Liver (tissue), 3 donors: Measurements from ENCODE around the gene BLOC1S2.

Experiments used
- FOXA1 ChIP-seq: IDR thresholded peaks from 2 replicates; pipeline ENCODE4 v1.6.1; 2016; ENCODE audit warnings: antibody characterized with exemption
- GABPA ChIP-seq, 2 donors: IDR thresholded peaks in 1 of 2; conservative IDR thresholded peaks in 1 of 2; 2 replicates each; pipeline ENCODE4 v1.6.1; 2016; ENCODE audit warnings: antibody characterized with exemption in 2 of 2, mild to moderate bottlenecking in 1 of 2, moderate library complexity in 1 of 2
- HNF4G ChIP-seq: IDR thresholded peaks from 2 replicates; pipeline ENCODE4 v1.6.1; 2016; ENCODE audit warnings: antibody characterized with exemption
- JUND ChIP-seq, 2 donors: IDR thresholded peaks; 2 replicates each; pipeline ENCODE4 v1.6.1; 2016; ENCODE audit warnings: antibody characterized with exemption in 2 of 2
- RAD21 ChIP-seq, 2 donors: IDR thresholded peaks; 2 replicates each; pipeline ENCODE4 v1.6.1; 2016; ENCODE audit warnings: antibody characterized with exemption in 2 of 2, mild to moderate bottlenecking in 2 of 2
- SP1 ChIP-seq: IDR thresholded peaks from 2 replicates; pipeline ENCODE4 v1.6.1; 2018; ENCODE audit warnings: antibody characterized with exemption, mild to moderate bottlenecking
- TF ChIP-seq, protein P1 (sequence below): fragments of 150-350 bp; IDR thresholded peaks from 2 replicates; pipeline ENCODE4 v1.5.1; 2017; ENCODE audit warnings: improper control_type of control experiment, low read depth, low read length; ENCODE audit not compliant: missing input control
- TF ChIP-seq, protein P2 (sequence below): IDR thresholded peaks from 2 replicates; pipeline ENCODE4 v1.6.1; 2016; ENCODE audit warnings: antibody characterized with exemption
- TF ChIP-seq, protein P3 (sequence below): IDR thresholded peaks from 2 replicates; pipeline ENCODE4 v1.6.1; 2016; ENCODE audit warnings: antibody characterized with exemption, mild to moderate bottlenecking
- TF ChIP-seq, protein P4 (sequence below): IDR thresholded peaks from 2 replicates; pipeline ENCODE4 v1.6.1; 2016; ENCODE audit warnings: antibody characterized with exemption
- TF ChIP-seq, protein P5 (sequence below): IDR thresholded peaks from 2 replicates; pipeline ENCODE4 v1.6.1; 2016; ENCODE audit warnings: antibody characterized with exemption
- donor health status: healthy.
- donor health status: healthy.

DNA sequence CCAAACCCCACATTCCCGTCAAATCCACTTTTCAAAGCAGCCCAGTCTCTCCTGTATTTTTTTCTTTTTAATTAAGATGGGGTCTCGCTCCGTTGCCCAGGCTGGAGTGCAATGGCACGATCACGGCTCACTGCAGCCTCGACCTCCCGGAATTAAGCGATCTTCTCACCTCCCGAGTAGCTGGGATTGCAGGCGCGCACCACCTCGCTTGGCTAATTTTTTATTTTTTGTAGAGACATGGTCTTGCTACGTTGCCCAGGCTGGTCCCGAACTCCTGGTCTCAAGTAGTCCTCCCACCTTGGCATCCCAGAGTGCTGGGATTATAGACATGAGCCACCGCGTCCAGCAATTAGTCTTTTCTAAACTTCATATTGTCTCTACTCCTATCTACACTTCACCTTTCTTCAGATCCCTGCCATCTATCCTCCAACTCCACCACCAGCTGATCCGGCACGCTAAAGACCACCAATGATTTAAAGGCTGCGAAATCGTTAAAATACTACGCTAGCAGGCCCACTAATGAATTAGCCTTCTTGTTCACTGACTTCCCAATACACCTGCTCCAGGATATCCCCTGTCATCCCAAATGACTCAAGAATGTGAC, 56.6 kb downstream of the BLOC1S2 start:
- TF ChIP-seq RAD21 (IDR thresholded peaks at IDR 0.05) (no peak), GABPA (IDR thresholded peaks at IDR 0.05 in 1 of 2, conservative IDR thresholded peaks at IDR 0.05 in 1 of 2) (no peak), JUND (IDR thresholded peaks at IDR 0.05) (no peak), SP1 (no peak), FOXA1 (no peak), HNF4G (no peak)
- TF ChIP-seq, protein P1, sequence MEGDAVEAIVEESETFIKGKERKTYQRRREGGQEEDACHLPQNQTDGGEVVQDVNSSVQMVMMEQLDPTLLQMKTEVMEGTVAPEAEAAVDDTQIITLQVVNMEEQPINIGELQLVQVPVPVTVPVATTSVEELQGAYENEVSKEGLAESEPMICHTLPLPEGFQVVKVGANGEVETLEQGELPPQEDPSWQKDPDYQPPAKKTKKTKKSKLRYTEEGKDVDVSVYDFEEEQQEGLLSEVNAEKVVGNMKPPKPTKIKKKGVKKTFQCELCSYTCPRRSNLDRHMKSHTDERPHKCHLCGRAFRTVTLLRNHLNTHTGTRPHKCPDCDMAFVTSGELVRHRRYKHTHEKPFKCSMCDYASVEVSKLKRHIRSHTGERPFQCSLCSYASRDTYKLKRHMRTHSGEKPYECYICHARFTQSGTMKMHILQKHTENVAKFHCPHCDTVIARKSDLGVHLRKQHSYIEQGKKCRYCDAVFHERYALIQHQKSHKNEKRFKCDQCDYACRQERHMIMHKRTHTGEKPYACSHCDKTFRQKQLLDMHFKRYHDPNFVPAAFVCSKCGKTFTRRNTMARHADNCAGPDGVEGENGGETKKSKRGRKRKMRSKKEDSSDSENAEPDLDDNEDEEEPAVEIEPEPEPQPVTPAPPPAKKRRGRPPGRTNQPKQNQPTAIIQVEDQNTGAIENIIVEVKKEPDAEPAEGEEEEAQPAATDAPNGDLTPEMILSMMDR: no peak
- TF ChIP-seq, protein P2, sequence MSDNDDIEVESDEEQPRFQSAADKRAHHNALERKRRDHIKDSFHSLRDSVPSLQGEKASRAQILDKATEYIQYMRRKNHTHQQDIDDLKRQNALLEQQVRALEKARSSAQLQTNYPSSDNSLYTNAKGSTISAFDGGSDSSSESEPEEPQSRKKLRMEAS: no peak
- TF ChIP-seq, protein P3, sequence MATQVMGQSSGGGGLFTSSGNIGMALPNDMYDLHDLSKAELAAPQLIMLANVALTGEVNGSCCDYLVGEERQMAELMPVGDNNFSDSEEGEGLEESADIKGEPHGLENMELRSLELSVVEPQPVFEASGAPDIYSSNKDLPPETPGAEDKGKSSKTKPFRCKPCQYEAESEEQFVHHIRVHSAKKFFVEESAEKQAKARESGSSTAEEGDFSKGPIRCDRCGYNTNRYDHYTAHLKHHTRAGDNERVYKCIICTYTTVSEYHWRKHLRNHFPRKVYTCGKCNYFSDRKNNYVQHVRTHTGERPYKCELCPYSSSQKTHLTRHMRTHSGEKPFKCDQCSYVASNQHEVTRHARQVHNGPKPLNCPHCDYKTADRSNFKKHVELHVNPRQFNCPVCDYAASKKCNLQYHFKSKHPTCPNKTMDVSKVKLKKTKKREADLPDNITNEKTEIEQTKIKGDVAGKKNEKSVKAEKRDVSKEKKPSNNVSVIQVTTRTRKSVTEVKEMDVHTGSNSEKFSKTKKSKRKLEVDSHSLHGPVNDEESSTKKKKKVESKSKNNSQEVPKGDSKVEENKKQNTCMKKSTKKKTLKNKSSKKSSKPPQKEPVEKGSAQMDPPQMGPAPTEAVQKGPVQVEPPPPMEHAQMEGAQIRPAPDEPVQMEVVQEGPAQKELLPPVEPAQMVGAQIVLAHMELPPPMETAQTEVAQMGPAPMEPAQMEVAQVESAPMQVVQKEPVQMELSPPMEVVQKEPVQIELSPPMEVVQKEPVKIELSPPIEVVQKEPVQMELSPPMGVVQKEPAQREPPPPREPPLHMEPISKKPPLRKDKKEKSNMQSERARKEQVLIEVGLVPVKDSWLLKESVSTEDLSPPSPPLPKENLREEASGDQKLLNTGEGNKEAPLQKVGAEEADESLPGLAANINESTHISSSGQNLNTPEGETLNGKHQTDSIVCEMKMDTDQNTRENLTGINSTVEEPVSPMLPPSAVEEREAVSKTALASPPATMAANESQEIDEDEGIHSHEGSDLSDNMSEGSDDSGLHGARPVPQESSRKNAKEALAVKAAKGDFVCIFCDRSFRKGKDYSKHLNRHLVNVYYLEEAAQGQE: no peak
- TF ChIP-seq, protein P4, sequence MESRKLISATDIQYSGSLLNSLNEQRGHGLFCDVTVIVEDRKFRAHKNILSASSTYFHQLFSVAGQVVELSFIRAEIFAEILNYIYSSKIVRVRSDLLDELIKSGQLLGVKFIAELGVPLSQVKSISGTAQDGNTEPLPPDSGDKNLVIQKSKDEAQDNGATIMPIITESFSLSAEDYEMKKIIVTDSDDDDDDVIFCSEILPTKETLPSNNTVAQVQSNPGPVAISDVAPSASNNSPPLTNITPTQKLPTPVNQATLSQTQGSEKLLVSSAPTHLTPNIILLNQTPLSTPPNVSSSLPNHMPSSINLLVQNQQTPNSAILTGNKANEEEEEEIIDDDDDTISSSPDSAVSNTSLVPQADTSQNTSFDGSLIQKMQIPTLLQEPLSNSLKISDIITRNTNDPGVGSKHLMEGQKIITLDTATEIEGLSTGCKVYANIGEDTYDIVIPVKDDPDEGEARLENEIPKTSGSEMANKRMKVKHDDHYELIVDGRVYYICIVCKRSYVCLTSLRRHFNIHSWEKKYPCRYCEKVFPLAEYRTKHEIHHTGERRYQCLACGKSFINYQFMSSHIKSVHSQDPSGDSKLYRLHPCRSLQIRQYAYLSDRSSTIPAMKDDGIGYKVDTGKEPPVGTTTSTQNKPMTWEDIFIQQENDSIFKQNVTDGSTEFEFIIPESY: no peak
- TF ChIP-seq, protein P5, sequence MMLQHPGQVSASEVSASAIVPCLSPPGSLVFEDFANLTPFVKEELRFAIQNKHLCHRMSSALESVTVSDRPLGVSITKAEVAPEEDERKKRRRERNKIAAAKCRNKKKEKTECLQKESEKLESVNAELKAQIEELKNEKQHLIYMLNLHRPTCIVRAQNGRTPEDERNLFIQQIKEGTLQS: no peak
